Endothelial cell of umbilical vein (primary cell): ENCODE data around the gene PSMB9. TPM values are rescaled to one million over a fixed set of nuclear protein-coding genes. Genes with fewer than 3 reads are reported as not detected.

Experiments
- BruUV-seq: library from RNA; stranded (reverse); fragments of 400-500 nt; replicated peaks from 2 replicates; lab custom pipeline; 2021; lab: Mats Ljungman, UMichigan
- CTCF ChIA-PET: fragments of 300-600, 350-600 bp; sonication (Branson Sonifier 250); formaldehyde crosslinking; loops from one replicate; lab custom pipeline; 2021; ENCODE audit warnings: antibody characterized with exemption, inconsistent platforms; lab: Charles Lee
- POLR2A ChIA-PET: fragments of 300-600, 350-600 bp; sonication (Branson Sonifier 250); formaldehyde crosslinking; loops from one replicate; lab custom pipeline; 2021; ENCODE audit warnings: antibody characterized with exemption, inconsistent platforms; lab: Charles Lee
- DNase-seq: peaks from one replicate; pipeline ENCODE4 v3.0.0-alpha.2; 2011; ENCODE audit warnings: low read depth, low spot score
- FAIRE-seq: peaks from 2 replicates; lab custom pipeline; 2011; peaks lifted over from hg19 to GRCh38; lab: Jason Lieb, UNC
- H2AFZ ChIP-seq: 2 replicates; pipeline ENCODE4 v1.6.0; 2012; ENCODE audit warnings: low read depth, low read length, control low read depth, inconsistent platforms
- H3K27ac ChIP-seq: 2 replicates; pipeline ENCODE4 v1.5.1; 2011; ENCODE audit warnings: low read depth, mild to moderate bottlenecking, control low read depth, low read length, moderate library complexity; ENCODE audit not compliant: insufficient read depth
- H3K27me3 ChIP-seq, 2 experiments: 2 replicates each; pipeline versions ENCODE4 v1.6.0 to v1.6.1; 2011; ENCODE audit warnings: low read length in 2 of 2, mixed read lengths in 1 of 2; ENCODE audit not compliant: control insufficient read depth in 2 of 2, insufficient read depth in 2 of 2
- H3K36me3 ChIP-seq, 2 experiments: 2 replicates in 1 of 2; 3 replicates in 1 of 2; pipeline ENCODE4 v1.5.1; 2011; ENCODE audit warnings: low read length in 2 of 2, mild to moderate bottlenecking in 1 of 2, moderate library complexity in 1 of 2; ENCODE audit not compliant: control insufficient read depth in 2 of 2, insufficient read depth in 2 of 2; ENCODE audit errors: extremely low read depth in 1 of 2
- H3K4me1 ChIP-seq: 3 replicates; pipeline ENCODE4 v1.5.1; 2011; ENCODE audit warnings: mild to moderate bottlenecking, low read length; ENCODE audit not compliant: control insufficient read depth, insufficient read depth; ENCODE audit errors: extremely low read depth
- H3K4me2 ChIP-seq: 2 replicates; pipeline ENCODE4 v1.6.1; 2011; ENCODE audit warnings: low read length, control low read depth, mixed read lengths; ENCODE audit not compliant: insufficient read depth
- H3K4me3 ChIP-seq, 3 experiments: fragments of 200-600 bp in 1 of 3; sonication (generic), shearing (Covaris generic) in 1 of 3; replicated peaks in 1 of 3; 2 replicates each; pipeline ENCODE4 v1.5.1; 2011 to 2016; ENCODE audit warnings: control low read depth in 3 of 3, low read length in 3 of 3, mild to moderate bottlenecking in 2 of 3, inconsistent platforms in 1 of 3, low read depth in 1 of 3, moderate library complexity in 1 of 3; ENCODE audit not compliant: insufficient read depth in 1 of 3
- H3K79me2 ChIP-seq: 2 replicates; pipeline ENCODE4 v1.6.0; 2012; ENCODE audit warnings: low read length, inconsistent platforms; ENCODE audit not compliant: control insufficient read depth, insufficient read depth
- H3K9ac ChIP-seq: replicated peaks from 2 replicates; pipeline ENCODE3; 2011; ENCODE audit warnings: low read length, control low read depth; ENCODE audit not compliant: insufficient read depth; ENCODE audit errors: extremely low read depth
- H3K9me1 ChIP-seq: replicated peaks from 3 replicates; pipeline ENCODE4 v1.6.0; 2011; ENCODE audit warnings: mild to moderate bottlenecking, low read length; ENCODE audit not compliant: control insufficient read depth, insufficient read depth; ENCODE audit errors: extremely low read depth
- H3K9me3 ChIP-seq: replicated peaks from 2 replicates; pipeline ENCODE4 v1.5.1; 2012; ENCODE audit warnings: low read length, inconsistent platforms; ENCODE audit not compliant: control insufficient read depth, insufficient read depth
- H4K20me1 ChIP-seq: replicated peaks from 2 replicates; pipeline ENCODE3; 2011; ENCODE audit warnings: mild to moderate bottlenecking, low read length; ENCODE audit not compliant: control insufficient read depth, insufficient read depth; ENCODE audit errors: extremely low read depth
- CTCF ChIP-seq, 2 donors: IDR thresholded peaks; 1 replicate in 1 of 2; 2 replicates in 1 of 2; pipeline ENCODE4 v1.5.1; 2011; ENCODE audit warnings: low read length in 2 of 2, mild to moderate bottlenecking in 2 of 2, moderate library complexity in 2 of 2, control low read depth in 1 of 2, inconsistent platforms in 1 of 2, low read depth in 1 of 2; ENCODE audit not compliant: insufficient read depth in 1 of 2; ENCODE audit errors: extremely low read depth in 1 of 2
- EZH2 ChIP-seq: IDR thresholded peaks from 2 replicates; pipeline ENCODE4 v1.6.1; 2012; ENCODE audit warnings: borderline replicate concordance, low read depth, mild to moderate bottlenecking, moderate library complexity, low read length, inconsistent platforms; ENCODE audit not compliant: severe bottlenecking
- FOS ChIP-seq: IDR thresholded peaks from 2 replicates; pipeline ENCODE4 v1.6.1; 2011; ENCODE audit warnings: mild to moderate bottlenecking, low read length, moderate library complexity, borderline replicate concordance; ENCODE audit not compliant: insufficient read depth
- GATA2 ChIP-seq: IDR thresholded peaks from 2 replicates; pipeline ENCODE4 v1.7.0; 2011; ENCODE audit warnings: low read depth, mild to moderate bottlenecking, moderate library complexity, mixed read lengths, low read length; ENCODE audit not compliant: insufficient read length, insufficient read depth
- JUN ChIP-seq: IDR thresholded peaks from 2 replicates; pipeline ENCODE4 v1.6.1; 2011; ENCODE audit warnings: borderline replicate concordance, low read depth; ENCODE audit not compliant: insufficient read length, insufficient read depth
- MYC ChIP-seq: IDR thresholded peaks from one replicate; pipeline ENCODE4 v1.6.1; 2011; ENCODE audit warnings: mild to moderate bottlenecking, low read depth, low read length
- POLR2A ChIP-seq: IDR thresholded peaks from 2 replicates; pipeline ENCODE4 v1.6.1; 2012; ENCODE audit warnings: low read depth, mild to moderate bottlenecking, control low read depth, low read length
- POLR2AphosphoS5 ChIP-seq: IDR thresholded peaks from 2 replicates; pipeline ENCODE4 v1.6.1; 2012; ENCODE audit warnings: low read depth, mild to moderate bottlenecking, control low read depth, low read length, moderate library complexity; ENCODE audit not compliant: insufficient read depth
- dilution Hi-C: fragments of 300-500 bp; cut with MboI; formaldehyde crosslinking; loops from one replicate; pipeline ENCODE4 v1.15.0; 2019; ENCODE audit warnings: low sequenced_read_pairs; ENCODE audit not compliant: extremely low pct_ligation_motif_present
- intact Hi-C: fragments of 100-400 bp; cut with micrococcal nuclease; formaldehyde crosslinking; loops from one replicate; pipeline ENCODE4 v1.10.0; 2022
- polyA plus RNA-seq, 4 experiments: library from polyadenylated mRNA; depleted of rRNA in 3 of 4; stranded (reverse) in 3 of 4; unstranded in 1 of 4; fragments of >200 nt; gene quantifications; 2 replicates each; pipeline versions ENCODE4 v1.2.1 to v1.2.3, GENCODE V29; 2011 to 2012; ENCODE audit warnings: missing spikeins in 1 of 4
- total RNA-seq: library from RNA; stranded (reverse); gene quantifications from 2 replicates; pipeline ENCODE4 v1.2.3, GENCODE V29; 2021
- TF ChIP-seq, protein P1 (sequence below): IDR thresholded peaks from 2 replicates; pipeline ENCODE4 v1.6.1; 2011; ENCODE audit not compliant: insufficient read depth, insufficient read length

Gene PSMB9
- total and polyA plus RNA-seq, 2 donors (not counting 3 experiments of a cell fraction or from before 2014, with no cell fraction given): 6.3 TPM

DNA sequence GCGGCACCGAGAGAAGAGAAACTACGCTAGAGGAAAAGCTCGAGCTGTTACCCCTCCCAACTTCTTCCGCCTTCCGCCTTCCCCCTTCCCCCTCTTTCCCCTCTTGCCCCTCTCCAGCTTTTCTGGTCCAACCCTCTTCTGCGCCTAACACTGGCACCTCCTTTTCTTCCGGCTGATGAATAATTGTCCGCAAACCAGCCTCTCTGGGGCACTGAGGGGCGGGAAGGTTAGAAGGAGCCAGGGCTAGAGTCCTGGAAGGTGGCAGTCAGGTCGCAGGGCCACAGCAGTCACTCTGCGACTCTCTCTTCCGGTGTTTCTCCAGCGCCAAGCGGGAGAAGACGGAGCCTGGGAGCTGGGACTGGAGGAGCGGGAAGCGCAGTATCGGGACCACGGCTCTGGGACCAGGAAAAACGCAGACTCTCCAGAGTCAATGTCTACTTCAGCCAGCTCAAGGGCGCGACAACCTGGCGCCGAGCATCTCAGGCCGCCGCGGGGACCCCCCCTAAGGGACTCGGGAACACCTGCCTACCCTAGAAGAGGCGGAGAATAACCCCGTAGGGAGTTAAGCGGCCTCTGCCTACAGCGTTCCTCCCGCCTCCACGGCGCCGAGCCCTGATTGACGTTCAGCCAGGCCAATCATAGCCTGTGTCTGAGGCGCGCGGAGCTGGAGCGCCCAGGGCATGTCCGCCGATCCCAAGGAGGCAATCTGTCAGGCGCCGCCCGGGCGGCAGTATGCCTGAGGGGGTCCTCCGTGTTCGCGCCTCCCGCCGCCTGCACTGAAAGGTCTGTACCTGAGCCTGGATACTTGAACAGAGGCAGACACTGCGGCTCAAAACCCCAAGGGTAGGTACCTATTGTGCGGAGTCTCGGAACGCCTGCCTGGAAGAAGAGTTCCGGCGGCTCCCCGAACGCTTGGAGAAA is 40.4 kb downstream of the PSMB9 start:
- TF ChIP-seq MYC (no peak), EZH2 (peak; percentile 11), POLR2A (peak; percentile 72)
- no peaks in the 10 kb centered on the region for H3K9me1 ChIP-seq
- H3K27me3 ChIP-seq: peaks cover 0 to 1% of the 10 kb centered on the region in 2 experiments
- BruUV-seq: no TSS peak
- H3K9me3 ChIP-seq: no peaks in the 10 kb centered on the region
- H4K20me1 ChIP-seq: no peaks in the 10 kb centered on the region
- peak overlapping the region; percentile 54 for H3K4me2 ChIP-seq
- H3K4me3 ChIP-seq: peak overlapping the region; percentile 24 to 67 (median 61)
- intact Hi-C loops: loop anchor here (1.0 to 2.0 kb wide), 2 partner anchors 58 to 73 kb away; partner anchors contain the start of gene HLA-DMA
- peak; percentile 88 for FAIRE-seq
- H3K36me3 ChIP-seq: no peaks in the 10 kb centered on the region
- H3K9ac ChIP-seq: peak overlapping the region; percentile 67
- peaks cover 17% of the 10 kb centered on the region for H3K4me1 ChIP-seq
- POLR2A ChIA-PET: interaction anchor here (0.6 to 1.6 kb wide), 3 partner anchors 74 to 79 kb away, joined by 3 to 35 read pairs (median 5); partner anchors contain the start of gene BRD2
- dilution Hi-C loops: no loop called here
- peak; percentile 98 for DNase-seq
- H3K79me2 ChIP-seq: peaks cover 16% of the 10 kb centered on the region
- peak overlapping the region; percentile 81 for H2AFZ ChIP-seq
- CTCF ChIA-PET: interaction anchor here (1.0 to 2.8 kb wide), 17 partner anchors 8 to 125 kb away, joined by 3 to 29 read pairs (median 7); partner anchors contain the start of genes BRD2, HLA-DMA and TAP2
- peak overlapping the region; percentile 45 for H3K27ac ChIP-seq

DNA sequence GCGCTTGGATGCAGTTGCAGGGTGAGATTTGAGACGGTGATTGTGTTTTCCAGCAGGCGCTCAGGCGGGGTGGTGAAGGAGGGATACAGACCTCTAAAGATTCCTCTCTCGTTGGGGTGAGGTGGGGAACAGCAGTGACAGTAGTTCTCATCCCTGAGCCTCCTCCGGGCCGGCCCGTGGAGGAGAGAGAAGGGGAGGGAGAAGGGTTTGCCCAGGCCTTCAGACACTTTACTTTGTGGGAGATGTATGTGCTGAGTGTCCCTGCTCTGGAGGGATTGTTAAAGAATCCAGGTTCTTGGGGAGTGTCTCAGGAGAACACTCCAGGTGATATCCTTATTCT is 41.0 kb downstream of the PSMB9 start:
- FAIRE-seq (no peak), DNase-seq (no peak)
- no peaks in the 10 kb centered on the region for H4K20me1 ChIP-seq
- H3K4me3 ChIP-seq: peak overlapping the region; percentile 24 to 67 (median 61)
- H3K4me1 ChIP-seq: peaks cover 17% of the 10 kb centered on the region
- H3K9me1 ChIP-seq: no peaks in the 10 kb centered on the region
- POLR2A ChIA-PET: interaction anchor here (0.8 to 1.6 kb wide), 3 partner anchors 74 to 78 kb away, joined by 5 to 35 read pairs (median 6); partner anchors contain the start of gene BRD2
- H3K79me2 ChIP-seq: peaks cover 16% of the 10 kb centered on the region
- no TSS peak for BruUV-seq
- CTCF ChIA-PET: interaction anchor here (1.0 to 2.8 kb wide), 15 partner anchors 9 to 124 kb away, joined by 3 to 29 read pairs (median 7); partner anchors contain the start of genes BRD2, HLA-DMA and TAP2
- H3K27me3 ChIP-seq: peaks cover 0 to 1% of the 10 kb centered on the region in 2 experiments
- no peaks in the 10 kb centered on the region for H3K9me3 ChIP-seq
- H3K9ac ChIP-seq: peak overlapping the region; percentile 67
- dilution Hi-C loops (no loop called here), intact Hi-C loops (loop anchor here (2.0 kb wide), 1 partner anchor 58 kb away; the partner anchor contains the start of gene HLA-DMA)
- TF ChIP-seq FOS (no peak), GATA2 (no peak), CTCF (IDR thresholded peaks at IDR 0.05; ENCODE audit: extremely low read depth in 1 of 2, insufficient read depth in 1 of 2, low read depth in 1 of 2, low read length in 2 of 2) (no peak), POLR2A (no peak), POLR2AphosphoS5 (no peak), MYC (no peak), EZH2 (no peak), JUN (no peak)
- TF ChIP-seq, protein P1, sequence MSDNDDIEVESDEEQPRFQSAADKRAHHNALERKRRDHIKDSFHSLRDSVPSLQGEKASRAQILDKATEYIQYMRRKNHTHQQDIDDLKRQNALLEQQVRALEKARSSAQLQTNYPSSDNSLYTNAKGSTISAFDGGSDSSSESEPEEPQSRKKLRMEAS: no peak
- H3K36me3 ChIP-seq: no peaks in the 10 kb centered on the region
- H3K4me2 ChIP-seq: peak overlapping the region; percentile 54
- no peak overlapping the region for H3K27ac ChIP-seq
- H2AFZ ChIP-seq: peak overlapping the region; percentile 81
